ENCODE results near the gene RPL22L1.
A peak's percentile ranks its signal among the peaks of the same experiment; 100 is the strongest.

Gene RPL22L1

GRCh38 chr3:170858599-170858998 lies 11.4 kb downstream of the RPL22L1 start:
- Histone ChIP-seq H3K9me3 (ENCODE audit: control insufficient read depth, insufficient read depth, low read length) (no peaks in the 10 kb centered on the region), H3K4me1 (ENCODE audit: control insufficient read depth, low read length) (no peaks in the 10 kb centered on the region), H3K9me2 (replicated peaks; ENCODE audit: control insufficient read depth, low read length) (no peaks in the 10 kb centered on the region), H3F3A (ENCODE audit: control insufficient read depth, insufficient read depth) (peaks cover 6% of the 10 kb centered on the region; the same call in 1 of the 2 replicates), H3K4me3 (ENCODE audit: low read length) (no peak overlapping the region), H3K27ac (ENCODE audit: low read depth, low read length) (no peak overlapping the region), H3K79me2 (ENCODE audit: control insufficient read depth, low read length) (no peaks in the 10 kb centered on the region), H4K20me1 (ENCODE audit: control insufficient read depth, insufficient read depth, low read depth, low read length) (no peaks in the 10 kb centered on the region), H3K36me3 (ENCODE audit: control insufficient read depth, low read length) (no peaks in the 10 kb centered on the region), H3K27me3 (ENCODE audit: control insufficient read depth, low read length) (no peaks in the 10 kb centered on the region), H3K4me2 (ENCODE audit: low read length) (no peak overlapping the region)
- TF ChIP-seq CTCF (IDR thresholded peaks at IDR 0.05; ENCODE audit: low read depth, low read length, poor library complexity, severe bottlenecking), result no peak
- no peak for TF ChIP-seq EZH2phosphoT487 (IDR thresholded peaks at IDR 0.05; ENCODE audit: borderline replicate concordance, low read length)

- no peaks in the 10 kb centered on the region for H3K9me3 ChIP-seq (ENCODE audit: control insufficient read depth, insufficient read depth, low read length)
- H3K36me3 ChIP-seq (ENCODE audit: control insufficient read depth, low read length), result no peaks in the 10 kb centered on the region
- no peak overlapping the region for H3K27ac ChIP-seq (ENCODE audit: low read depth, low read length)
- H3K4me1 ChIP-seq (ENCODE audit: control insufficient read depth, low read length), result no peaks in the 10 kb centered on the region
- H3K79me2 ChIP-seq (ENCODE audit: control insufficient read depth, low read length), result no peaks in the 10 kb centered on the region
- no peaks in the 10 kb centered on the region for H3K27me3 ChIP-seq (ENCODE audit: control insufficient read depth, low read length)
- TF ChIP-seq EZH2phosphoT487 (IDR thresholded peaks at IDR 0.05; ENCODE audit: borderline replicate concordance, low read length) (no peak), CTCF (IDR thresholded peaks at IDR 0.05; ENCODE audit: low read depth, low read length, poor library complexity, severe bottlenecking) (no peak)
- H3K9me2 ChIP-seq (replicated peaks; ENCODE audit: control insufficient read depth, low read length), result no peaks in the 10 kb centered on the region
- no peaks in the 10 kb centered on the region for H3F3A ChIP-seq (ENCODE audit: control insufficient read depth, insufficient read depth)
- no peak overlapping the region for H3K4me2 ChIP-seq (ENCODE audit: low read length)
- no peaks in the 10 kb centered on the region for H4K20me1 ChIP-seq (ENCODE audit: control insufficient read depth, insufficient read depth, low read depth, low read length)
- H3K4me3 ChIP-seq (ENCODE audit: low read length), result no peak overlapping the region
Measured at GRCh38 chr3:170852324-170852723, 17.7 kb downstream of the RPL22L1 start.

- Histone ChIP-seq H3K4me1 (ENCODE audit: control insufficient read depth, low read length) (no peaks in the 10 kb centered on the region), H3K27me3 (ENCODE audit: control insufficient read depth, low read length) (peaks cover 9% of the 10 kb centered on the region; the same call in 1 of the 2 replicates), H3K4me3 (ENCODE audit: low read length) (no peak overlapping the region), H4K20me1 (ENCODE audit: control insufficient read depth, insufficient read depth, low read depth, low read length) (no peaks in the 10 kb centered on the region), H3K9me3 (ENCODE audit: control insufficient read depth, insufficient read depth, low read length) (no peaks in the 10 kb centered on the region; the same call in 1 of the 2 replicates), H3F3A (ENCODE audit: control insufficient read depth, insufficient read depth) (no peaks in the 10 kb centered on the region), H3K27ac (ENCODE audit: low read depth, low read length) (no peak overlapping the region), H3K36me3 (ENCODE audit: control insufficient read depth, low read length) (no peaks in the 10 kb centered on the region), H3K9me2 (replicated peaks; ENCODE audit: control insufficient read depth, low read length) (no peaks in the 10 kb centered on the region), H3K4me2 (ENCODE audit: low read length) (no peak overlapping the region), H3K79me2 (ENCODE audit: control insufficient read depth, low read length) (no peaks in the 10 kb centered on the region)
- no peak for TF ChIP-seq EZH2phosphoT487 (IDR thresholded peaks at IDR 0.05; ENCODE audit: borderline replicate concordance, low read length)
- TF ChIP-seq CTCF (IDR thresholded peaks at IDR 0.05; ENCODE audit: low read depth, low read length, poor library complexity, severe bottlenecking), result peak; percentile 39
Measured at GRCh38 chr3:170848292-170848917, 21.6 kb downstream of the RPL22L1 start.

All from DOHH2 (cell line).